ENCODE measurements around the gene MIOX.

DNA sequence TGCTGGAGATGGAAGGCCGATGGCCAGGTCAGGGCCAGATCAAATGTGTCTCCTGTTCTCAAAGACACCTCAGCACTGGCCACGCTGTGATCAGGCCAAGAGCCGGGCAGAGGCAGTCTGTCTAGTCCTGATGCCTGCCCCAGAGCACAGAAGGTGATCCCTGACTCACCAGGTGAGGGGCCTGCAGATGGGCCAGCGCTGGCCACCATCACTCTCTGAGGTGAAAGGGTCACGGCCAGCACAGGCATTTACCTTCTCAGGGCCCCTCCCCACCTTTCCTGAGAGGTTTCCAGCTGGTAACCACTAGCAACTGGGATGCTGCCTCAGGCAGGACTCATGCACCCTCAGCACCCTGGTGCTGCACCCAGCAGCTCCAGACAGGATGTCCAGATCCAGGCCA is 14.7 kb upstream of the MIOX start:
- TF ChIP-seq POLR2AphosphoS5 (IDR thresholded peaks at IDR 0.05) (no peak), POLR2A (IDR thresholded peaks at IDR 0.05) (no peak)
- TF ChIP-seq, protein P1, sequence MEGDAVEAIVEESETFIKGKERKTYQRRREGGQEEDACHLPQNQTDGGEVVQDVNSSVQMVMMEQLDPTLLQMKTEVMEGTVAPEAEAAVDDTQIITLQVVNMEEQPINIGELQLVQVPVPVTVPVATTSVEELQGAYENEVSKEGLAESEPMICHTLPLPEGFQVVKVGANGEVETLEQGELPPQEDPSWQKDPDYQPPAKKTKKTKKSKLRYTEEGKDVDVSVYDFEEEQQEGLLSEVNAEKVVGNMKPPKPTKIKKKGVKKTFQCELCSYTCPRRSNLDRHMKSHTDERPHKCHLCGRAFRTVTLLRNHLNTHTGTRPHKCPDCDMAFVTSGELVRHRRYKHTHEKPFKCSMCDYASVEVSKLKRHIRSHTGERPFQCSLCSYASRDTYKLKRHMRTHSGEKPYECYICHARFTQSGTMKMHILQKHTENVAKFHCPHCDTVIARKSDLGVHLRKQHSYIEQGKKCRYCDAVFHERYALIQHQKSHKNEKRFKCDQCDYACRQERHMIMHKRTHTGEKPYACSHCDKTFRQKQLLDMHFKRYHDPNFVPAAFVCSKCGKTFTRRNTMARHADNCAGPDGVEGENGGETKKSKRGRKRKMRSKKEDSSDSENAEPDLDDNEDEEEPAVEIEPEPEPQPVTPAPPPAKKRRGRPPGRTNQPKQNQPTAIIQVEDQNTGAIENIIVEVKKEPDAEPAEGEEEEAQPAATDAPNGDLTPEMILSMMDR (IDR thresholded peaks at IDR 0.05 in 8 of 11, conservative IDR thresholded peaks at IDR 0.05 in 3 of 11) = no peak
